ENCODE results near the gene AQP11. TPM values are rescaled to one million over a fixed set of nuclear protein-coding genes. Genes with fewer than 3 reads are reported as not detected.
A peak's percentile ranks its signal among the peaks of the same experiment; 100 is the strongest.

AQP11 gene
- total RNA-seq: 2.9 and 4.4 TPM in 2 replicates

- H3K9me3 ChIP-seq (ENCODE audit: low read depth, low read length): no peaks in the 10 kb centered on the region
- H4K20me1 ChIP-seq (ENCODE audit: insufficient read depth, low read length): no peaks in the 10 kb centered on the region
- no peaks in the 10 kb centered on the region for H3K36me3 ChIP-seq (ENCODE audit: insufficient read depth, low read length)
- peak within 1 kb of the TSS; percentile 88 for H3K4me2 ChIP-seq (ENCODE audit: insufficient read depth, low read length)
- peak; percentile 95 for DNase-seq (ENCODE audit: insufficient read length, low spot score, missing footprints)
- no peak for TF ChIP-seq CTCF (IDR thresholded peaks at IDR 0.05; ENCODE audit: extremely low read depth, low read depth, low read length)
- no peaks in the 10 kb centered on the region for H3K79me2 ChIP-seq (ENCODE audit: insufficient read depth, low read length)
- H3K4me1 ChIP-seq (ENCODE audit: insufficient read depth, low read length): peaks cover 13% of the 10 kb centered on the region
- H3K27ac ChIP-seq (ENCODE audit: low read depth, low read length): no peak within 1 kb of the TSS
- peak within 1 kb of the TSS; percentile 85 for H3K4me3 ChIP-seq (ENCODE audit: insufficient read depth, low read length)
- peak within 1 kb of the TSS; percentile 89 for H2AFZ ChIP-seq (ENCODE audit: low read length)
- no peaks in the 10 kb centered on the region for H3K27me3 ChIP-seq (ENCODE audit: insufficient read depth, low read length)
These were observed at the start of gene AQP11 for GRCh38 chr11:77589521-77590193. TSS of gene AQP11 (plus strand) at chr11:77589953. CDS start at chr11:77589993, 40 bp downstream.

- no peaks in the 10 kb centered on the region for H3K79me2 ChIP-seq (ENCODE audit: insufficient read depth, low read length)
- peak overlapping the region; percentile 42 for H2AFZ ChIP-seq (ENCODE audit: low read length)
- no peak overlapping the region for H3K27ac ChIP-seq (ENCODE audit: low read depth, low read length)
- peaks cover 8% of the 10 kb centered on the region for H3K4me1 ChIP-seq (ENCODE audit: insufficient read depth, low read length)
- TF ChIP-seq CTCF (IDR thresholded peaks at IDR 0.05; ENCODE audit: extremely low read depth, low read depth, low read length): no peak
- peak overlapping the region; percentile 5 for H3K4me2 ChIP-seq (ENCODE audit: insufficient read depth, low read length)
- no peaks in the 10 kb centered on the region for H3K27me3 ChIP-seq (ENCODE audit: insufficient read depth, low read length)
- no peaks in the 10 kb centered on the region for H4K20me1 ChIP-seq (ENCODE audit: insufficient read depth, low read length)
- H3K36me3 ChIP-seq (ENCODE audit: insufficient read depth, low read length): no peaks in the 10 kb centered on the region
- DNase-seq (ENCODE audit: insufficient read length, low spot score, missing footprints): peak; percentile 74
- no peak overlapping the region for H3K4me3 ChIP-seq (ENCODE audit: insufficient read depth, low read length)
- H3K9me3 ChIP-seq (ENCODE audit: low read depth, low read length): no peaks in the 10 kb centered on the region
These were observed 47.5 kb upstream of the AQP11 start for GRCh38 chr11:77542296-77542695.

- no peak for DNase-seq (ENCODE audit: insufficient read length, low spot score, missing footprints)
- H4K20me1 ChIP-seq (ENCODE audit: insufficient read depth, low read length): no peaks in the 10 kb centered on the region
These were observed 42.5 kb upstream of the AQP11 start for GRCh38 chr11:77547047-77547836.

More at GRCh38 chr11:77547047-77547836, 42.5 kb upstream of the AQP11 start:
- peaks cover 3% of the 10 kb centered on the region for H3K4me1 ChIP-seq (ENCODE audit: insufficient read depth, low read length)
- no peak for TF ChIP-seq CTCF (IDR thresholded peaks at IDR 0.05; ENCODE audit: extremely low read depth, low read depth, low read length)
- no peak overlapping the region for H3K4me3 ChIP-seq (ENCODE audit: insufficient read depth, low read length)
- H2AFZ ChIP-seq (ENCODE audit: low read length): no peak overlapping the region
- no peak overlapping the region for H3K4me2 ChIP-seq (ENCODE audit: insufficient read depth, low read length)
- no peaks in the 10 kb centered on the region for H3K27me3 ChIP-seq (ENCODE audit: insufficient read depth, low read length)
- H3K36me3 ChIP-seq (ENCODE audit: insufficient read depth, low read length): no peaks in the 10 kb centered on the region
- H3K9me3 ChIP-seq (ENCODE audit: low read depth, low read length): no peaks in the 10 kb centered on the region
- no peaks in the 10 kb centered on the region for H3K79me2 ChIP-seq (ENCODE audit: insufficient read depth, low read length)
- no peak overlapping the region for H3K27ac ChIP-seq (ENCODE audit: low read depth, low read length)

Measured in osteoblast (primary cell).